ENCODE results near the gene ASIC5. TPM values are rescaled to one million over a fixed set of nuclear protein-coding genes. Genes with fewer than 3 reads are reported as not detected.

Gene ASIC5
- total and polyA plus RNA-seq, 2 of the 4 experiments (the other 2 are of a cell fraction): not detected

GRCh38 chr4:155900381-155900780, 34.3 kb upstream of the ASIC5 start:
- ChIA-PET CTCF (interaction anchor here (0.6 kb wide), 1 partner anchor 20 kb away, joined by 3 read pairs; no protein-coding TSS in a partner anchor), POLR2A (ENCODE audit: unreplicated experiment) (no interaction called here)
- in situ Hi-C loops (cut with MboI; ENCODE audit: low sequenced_read_pairs): no loop called here
- Histone ChIP-seq H4K91ac (ENCODE audit: insufficient read depth, low read depth, low read length) (no peak overlapping the region), H4K5ac (ENCODE audit: low read depth, low read length) (no peak overlapping the region), H4K8ac (ENCODE audit: low read depth in 2 of 2, low read length in 2 of 2) (no peak overlapping the region), H3K4ac (ENCODE audit: low read depth, low read length) (no peak overlapping the region), H3K56ac (ENCODE audit: extremely low read depth, insufficient read depth, low read length) (no peak overlapping the region), H3K4me2 (ENCODE audit: low read depth, low read length) (no peak overlapping the region), H3K4me1 (ENCODE audit: control insufficient read depth, insufficient read depth, low read length) (no peaks in the 10 kb centered on the region), H3K14ac (replicated peaks; ENCODE audit: low read depth, low read length) (no peak overlapping the region), H2BK15ac (ENCODE audit: low read depth, low read length) (no peak overlapping the region), H3K23ac (ENCODE audit: low read depth, low read length) (no peak overlapping the region), H3K27ac (ENCODE audit: insufficient read depth, low read length) (no peak overlapping the region), H4K20me1 (ENCODE audit: insufficient read depth, low read length) (no peaks in the 10 kb centered on the region), H3K9me1 (ENCODE audit: insufficient read depth, low read length) (no peaks in the 10 kb centered on the region), H3K4me3 (ENCODE audit: insufficient read depth, low read depth, low read length) (no peak overlapping the region), H3K9me3 (ENCODE audit: control insufficient read depth, insufficient read depth, low read length) (no peaks in the 10 kb centered on the region), H2BK5ac (ENCODE audit: low read depth, low read length, poor library complexity, severe bottlenecking) (no peak overlapping the region), H3K9ac (ENCODE audit: low read depth, low read length) (no peak overlapping the region), H3K18ac (ENCODE audit: low read depth, low read length) (no peak overlapping the region), H2AK5ac (ENCODE audit: low read depth, low read length) (no peak overlapping the region), H3K36me3 (ENCODE audit: control insufficient read depth, insufficient read depth, low read length) (no peaks in the 10 kb centered on the region), H3K79me1 (ENCODE audit: low read depth in 1 of 2, low read length in 2 of 2) (no peaks in the 10 kb centered on the region), H2AK9ac (replicated peaks; ENCODE audit: low read depth, low read length, poor library complexity) (no peak overlapping the region), H3K27me3 (ENCODE audit: control insufficient read depth, insufficient read depth, low read length) (no peaks in the 10 kb centered on the region), H2BK20ac (ENCODE audit: low read depth, low read length) (no peak overlapping the region), H2BK120ac (ENCODE audit: low read depth, low read length) (no peak overlapping the region), H2AFZ (replicated peaks; ENCODE audit: low read length, poor library complexity) (no peak overlapping the region)
- TF ChIP-seq RCOR1 (IDR thresholded peaks at IDR 0.05; ENCODE audit: insufficient replicate concordance, low read length): no peak
- TF ChIP-seq BHLHE40 (IDR thresholded peaks at IDR 0.05; ENCODE audit: low read depth, low read length): no peak
- TF ChIP-seq MAFK (IDR thresholded peaks at IDR 0.05; ENCODE audit: low read depth, low read length): peak; percentile 95
- no peak for TF ChIP-seq CEBPB (IDR thresholded peaks at IDR 0.05; ENCODE audit: low read depth, low read length)
- ATAC-seq (ENCODE audit: low read depth) (peak; percentile 44; the same call in 1 of the 2 replicates), DNase-seq (peak; percentile 72)
- WGBS, 2 experiments (ENCODE audit: extremely low coverage in 2 of 2, insufficient read length in 1 of 2): no CpG with 5 or more reads among the region's 1 CpG
- dilution Hi-C loops (cut with HindIII; ENCODE audit: low sequenced_read_pairs, unreplicated experiment): no loop called here
- no TSS peak for BruUV-seq (replicated peaks)
- intact Hi-C loops (cut with micrococcal nuclease): no loop called here
